ENCODE measurements around the gene SPATA32. TPM values are rescaled to one million over a fixed set of nuclear protein-coding genes. Genes with fewer than 3 reads are reported as not detected.

Gene SPATA32
- total RNA-seq (under 1 TPM in 2 of 6 donors, not detected in 4; 0.12 to 0.14 TPM), polyA plus RNA-seq (under 1 TPM; 0.07 to 0.19 TPM)

- ATAC-seq (peak; percentile 47 to 86 (median 78)), FAIRE-seq (no peak), DNase-seq (peak; percentile 37 to 84 (median 64))
- H3K36me3 ChIP-seq = peaks cover 0 to 29% (median 8%) of the 10 kb centered on the region in 3 donors
- no peaks in the 10 kb centered on the region for H3K27me3 ChIP-seq
- 23 to 24% methylated on average over 62 to 68 of the region's 68 CpGs for WGBS, 2 donors
- H3K27ac ChIP-seq = no peak within 1 kb of the TSS
- TF ChIP-seq, protein P1, sequence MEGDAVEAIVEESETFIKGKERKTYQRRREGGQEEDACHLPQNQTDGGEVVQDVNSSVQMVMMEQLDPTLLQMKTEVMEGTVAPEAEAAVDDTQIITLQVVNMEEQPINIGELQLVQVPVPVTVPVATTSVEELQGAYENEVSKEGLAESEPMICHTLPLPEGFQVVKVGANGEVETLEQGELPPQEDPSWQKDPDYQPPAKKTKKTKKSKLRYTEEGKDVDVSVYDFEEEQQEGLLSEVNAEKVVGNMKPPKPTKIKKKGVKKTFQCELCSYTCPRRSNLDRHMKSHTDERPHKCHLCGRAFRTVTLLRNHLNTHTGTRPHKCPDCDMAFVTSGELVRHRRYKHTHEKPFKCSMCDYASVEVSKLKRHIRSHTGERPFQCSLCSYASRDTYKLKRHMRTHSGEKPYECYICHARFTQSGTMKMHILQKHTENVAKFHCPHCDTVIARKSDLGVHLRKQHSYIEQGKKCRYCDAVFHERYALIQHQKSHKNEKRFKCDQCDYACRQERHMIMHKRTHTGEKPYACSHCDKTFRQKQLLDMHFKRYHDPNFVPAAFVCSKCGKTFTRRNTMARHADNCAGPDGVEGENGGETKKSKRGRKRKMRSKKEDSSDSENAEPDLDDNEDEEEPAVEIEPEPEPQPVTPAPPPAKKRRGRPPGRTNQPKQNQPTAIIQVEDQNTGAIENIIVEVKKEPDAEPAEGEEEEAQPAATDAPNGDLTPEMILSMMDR (IDR thresholded peaks at IDR 0.05) = no peak
- H3K4me3 ChIP-seq = peak within 1 kb of the TSS; percentile 41 to 58 (median 53)
- no peaks in the 10 kb centered on the region for H3K9me3 ChIP-seq
- intact Hi-C loops (cut with DNase I) = no loop called here
- H3K4me1 ChIP-seq = peaks cover 0 to 5% (median 0%) of the 10 kb centered on the region in 3 donors
Observed at GRCh38 chr17:45261577-45262515, at the start of gene SPATA32. TSS of gene SPATA32 (minus strand) at chr17:45262094. CDS start at chr17:45262016, 78 bp downstream.

DNA sequence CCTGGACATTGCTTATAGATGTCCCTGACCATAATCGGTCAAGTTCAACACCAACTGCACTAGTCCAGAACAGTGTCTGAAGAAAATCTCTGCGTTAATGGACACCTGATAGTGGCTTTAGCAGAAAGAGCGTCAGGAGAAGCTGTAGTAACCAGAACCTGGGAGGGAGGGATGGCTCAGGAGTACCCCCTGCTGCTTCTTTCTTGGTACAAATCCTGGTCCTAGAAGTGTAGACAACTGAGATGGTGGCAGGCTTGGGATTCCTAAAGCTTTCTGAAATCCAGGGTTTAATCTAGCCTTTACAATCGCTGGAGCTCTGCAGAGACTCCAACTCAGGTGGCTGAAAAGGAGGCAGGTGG is 49.5 kb upstream of the SPATA32 start:
- H3K4me1 ChIP-seq = peaks cover 75 to 90% (median 79%) of the 10 kb centered on the region in 3 donors
- intact Hi-C loops (cut with DNase I) = no loop called here
- 23 to 31% methylated on average over 4 of the region's 4 CpGs for WGBS, 2 donors
- DNase-seq = no peak
- ATAC-seq = peak in 1 of 4 donors; percentile 17
- no peaks in the 10 kb centered on the region for H3K36me3 ChIP-seq
- H3K27me3 ChIP-seq = no peaks in the 10 kb centered on the region
- TF ChIP-seq, protein P1 (IDR thresholded peaks at IDR 0.05) = no peak
- peak overlapping the region in 2 of 4 donors; percentile 7 to 32 for H3K4me3 ChIP-seq
- H3K9me3 ChIP-seq = no peaks in the 10 kb centered on the region
- H3K27ac ChIP-seq = peak overlapping the region; percentile 74 to 95 (median 87)
- FAIRE-seq = no peak

DNA sequence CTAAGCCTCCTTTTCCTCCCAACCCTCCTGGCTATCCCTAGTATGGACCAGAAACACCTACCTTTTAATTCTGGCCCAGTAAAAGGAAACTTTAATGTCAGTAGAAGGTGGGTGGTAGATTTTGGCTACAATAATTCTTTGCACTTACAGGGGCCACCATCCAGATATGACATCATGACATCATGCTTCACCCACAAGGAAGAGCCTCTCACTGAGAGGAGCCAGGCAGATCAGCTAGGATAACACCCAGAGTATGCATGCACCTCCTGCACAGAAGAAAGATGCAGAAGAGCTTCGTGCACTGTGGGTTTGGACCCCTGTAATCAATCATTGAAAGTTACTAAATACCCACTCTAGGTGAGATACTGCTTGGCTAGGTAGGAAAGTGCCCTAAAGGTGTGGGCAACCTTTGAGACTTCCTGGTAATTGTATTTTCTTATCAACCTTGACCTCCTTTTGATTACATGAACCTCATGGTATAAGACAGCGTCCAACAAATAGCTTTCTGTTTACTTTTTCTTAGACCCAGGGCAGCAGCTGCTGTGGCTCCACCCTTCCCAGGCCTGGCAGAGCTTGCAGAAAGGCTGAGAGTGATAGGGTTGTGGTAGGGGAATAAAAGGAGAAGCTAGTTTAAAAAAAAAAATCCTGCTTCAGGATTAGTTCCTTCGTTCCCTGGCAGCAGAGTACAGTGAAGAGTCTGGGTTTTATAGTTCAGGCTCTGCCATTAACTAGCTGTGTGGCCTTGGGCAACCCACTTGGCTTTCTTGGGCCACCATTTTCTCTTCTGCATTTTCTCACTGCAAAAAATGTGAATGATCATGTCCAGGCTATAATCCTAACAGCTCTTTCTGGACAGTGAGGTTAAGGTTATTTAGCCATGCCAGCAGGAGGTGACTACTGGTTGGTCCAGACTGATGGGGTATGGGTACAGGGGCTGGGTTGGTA is 48.8 kb upstream of the SPATA32 start:
- Histone ChIP-seq H3K27ac (peak overlapping the region; percentile 74 to 95 (median 87)), H3K4me3 (peak overlapping the region in 1 of 4 donors; percentile 32), H3K4me1 (peaks cover 80 to 94% (median 84%) of the 10 kb centered on the region in 3 donors), H3K27me3 (no peaks in the 10 kb centered on the region), H3K36me3 (no peaks in the 10 kb centered on the region), H3K9me3 (no peaks in the 10 kb centered on the region)
- ATAC-seq = peak; percentile 77 to 82 (median 78)
- TF ChIP-seq, protein P1 (IDR thresholded peaks at IDR 0.05) = no peak
- peak in 5 of 6 donors; percentile 80 to 90 (median 86) for DNase-seq
- no peak for FAIRE-seq
- 1 to 7% methylated on average over 3 of the region's 3 CpGs for WGBS, 2 donors
- intact Hi-C loops (cut with DNase I) = no loop called here

DNA sequence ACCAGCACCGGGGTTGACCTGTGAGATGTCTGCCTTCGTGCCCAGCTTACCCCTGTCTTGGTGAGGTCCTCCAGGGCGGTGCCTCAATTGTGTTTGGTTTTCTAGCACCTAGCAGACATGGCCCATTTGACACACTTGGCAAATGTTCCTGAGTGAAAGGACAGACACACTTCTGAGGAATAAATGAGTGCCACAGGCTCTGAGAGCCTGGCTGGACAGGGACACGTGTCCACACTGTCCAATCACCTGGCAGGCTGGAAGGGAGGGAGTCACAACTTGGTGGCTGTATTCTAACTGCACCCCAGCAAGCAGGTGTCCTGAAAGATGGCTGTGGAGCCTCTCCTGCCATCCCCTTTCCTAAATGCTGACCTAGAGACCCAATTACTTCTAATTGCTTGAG is 47.5 kb upstream of the SPATA32 start:
- FAIRE-seq (no peak), ATAC-seq (no peak), DNase-seq (no peak)
- Histone ChIP-seq H3K27me3 (no peaks in the 10 kb centered on the region), H3K9me3 (no peaks in the 10 kb centered on the region), H3K36me3 (no peaks in the 10 kb centered on the region), H3K27ac (peak overlapping the region in 2 of 4 donors; percentile 95), H3K4me3 (no peak overlapping the region), H3K4me1 (peaks cover 79 to 82% (median 79%) of the 10 kb centered on the region in 3 donors)
- WGBS, 2 donors = 79 to 80% methylated on average over 4 of the region's 4 CpGs
- intact Hi-C loops (cut with DNase I) = no loop called here
- TF ChIP-seq, protein P1 (IDR thresholded peaks at IDR 0.05) = no peak

All from pancreas (tissue), 10 donors.